Rectal smooth muscle tissue (tissue), 1 donor: Measurements from ENCODE around the gene TOR1A.

Experiments used
- H3K27ac ChIP-seq: one replicate; pipeline ENCODE4 v1.7.0; 2013; ENCODE audit warnings: low read depth, low read length, inconsistent platforms
- H3K27me3 ChIP-seq: one replicate; pipeline ENCODE4 v1.7.0; 2013; ENCODE audit warnings: low read length; ENCODE audit not compliant: control insufficient read depth, insufficient read depth
- H3K36me3 ChIP-seq: one replicate; pipeline ENCODE4 v1.7.0; 2013; ENCODE audit warnings: low read length; ENCODE audit not compliant: control insufficient read depth, insufficient read depth
- H3K4me1 ChIP-seq: one replicate; pipeline ENCODE4 v1.7.0; 2013; ENCODE audit warnings: low read length; ENCODE audit not compliant: control insufficient read depth, insufficient read depth
- H3K4me3 ChIP-seq: one replicate; pipeline ENCODE4 v1.7.0; 2013; ENCODE audit warnings: low read length
- H3K9ac ChIP-seq: one replicate; pipeline ENCODE4 v1.7.0; 2013; ENCODE audit warnings: low read length

TOR1A gene

GRCh38 chr9:129773262-129774048, 50.5 kb downstream of the TOR1A start:
- H3K4me3 ChIP-seq = no peak overlapping the region
- no peak overlapping the region for H3K27ac ChIP-seq
- H3K9ac ChIP-seq = no peak overlapping the region
- no peaks in the 10 kb centered on the region for H3K27me3 ChIP-seq
- H3K36me3 ChIP-seq = no peaks in the 10 kb centered on the region
- peaks cover 6% of the 10 kb centered on the region for H3K4me1 ChIP-seq

- Histone ChIP-seq H3K36me3 (no peaks in the 10 kb centered on the region), H3K9ac (no peak overlapping the region), H3K27ac (no peak overlapping the region), H3K4me1 (no peaks in the 10 kb centered on the region), H3K27me3 (no peaks in the 10 kb centered on the region), H3K4me3 (no peak overlapping the region)
Observed at GRCh38 chr9:129770741-129771140, 53.2 kb downstream of the TOR1A start.

GRCh38 chr9:129769669-129770068, 54.3 kb downstream of the TOR1A start:
- no peak overlapping the region for H3K4me3 ChIP-seq
- H3K36me3 ChIP-seq = no peaks in the 10 kb centered on the region
- no peak overlapping the region for H3K27ac ChIP-seq

GRCh38 chr9:129768486-129768885, 55.5 kb downstream of the TOR1A start:
- Histone ChIP-seq H3K9ac (no peak overlapping the region), H3K27ac (no peak overlapping the region), H3K4me3 (no peak overlapping the region), H3K27me3 (no peaks in the 10 kb centered on the region), H3K36me3 (no peaks in the 10 kb centered on the region), H3K4me1 (no peaks in the 10 kb centered on the region)

More at GRCh38 chr9:129769669-129770068, 54.3 kb downstream of the TOR1A start:
- Histone ChIP-seq H3K9ac (no peak overlapping the region), H3K27me3 (no peaks in the 10 kb centered on the region), H3K4me1 (no peaks in the 10 kb centered on the region)

GRCh38 chr9:129765764-129766317, 58.1 kb downstream of the TOR1A start:
- Histone ChIP-seq H3K9ac (no peak overlapping the region), H3K36me3 (no peaks in the 10 kb centered on the region), H3K27me3 (no peaks in the 10 kb centered on the region), H3K4me1 (no peaks in the 10 kb centered on the region), H3K4me3 (no peak overlapping the region), H3K27ac (no peak overlapping the region)

GRCh38 chr9:129762985-129763926, 60.7 kb downstream of the TOR1A start:
- no peak overlapping the region for H3K4me3 ChIP-seq
- no peak overlapping the region for H3K9ac ChIP-seq
- peaks cover 2% of the 10 kb centered on the region for H3K27me3 ChIP-seq
- no peaks in the 10 kb centered on the region for H3K36me3 ChIP-seq
- no peaks in the 10 kb centered on the region for H3K4me1 ChIP-seq
- no peak overlapping the region for H3K27ac ChIP-seq
